Measurements from ENCODE around the gene NRP2. TPM values are rescaled to one million over a fixed set of nuclear protein-coding genes. Genes with fewer than 3 reads are reported as not detected.
A peak's percentile ranks its signal among the peaks of the same experiment; 100 is the strongest.

The NRP2 gene
- polyA plus RNA-seq, 2 of the 4 experiments (the other 2 are of a cell fraction), result 144 to 159 TPM

DNA sequence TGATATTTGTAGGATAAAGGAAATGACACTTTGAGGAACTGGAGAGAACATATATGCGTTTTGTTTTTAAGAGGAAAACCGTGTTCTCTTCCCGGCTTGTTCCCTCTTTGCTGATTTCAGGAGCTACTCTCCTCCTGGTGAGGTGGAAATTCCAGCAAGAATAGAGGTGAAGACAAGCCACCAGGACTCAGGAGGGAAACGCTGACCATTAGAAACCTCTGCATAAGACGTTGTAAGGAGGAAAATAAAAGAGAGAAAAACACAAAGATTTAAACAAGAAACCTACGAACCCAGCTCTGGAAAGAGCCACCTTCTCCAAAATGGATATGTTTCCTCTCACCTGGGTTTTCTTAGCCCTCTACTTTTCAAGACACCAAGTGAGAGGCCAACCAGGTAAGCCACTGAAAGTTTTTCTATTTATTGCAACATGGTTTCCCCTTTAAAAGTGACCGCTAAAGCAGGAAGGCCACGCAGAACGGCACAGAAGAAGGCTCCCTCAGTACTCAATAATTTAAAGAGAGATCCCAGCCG, 735 bp downstream of the NRP2 start:
- ATAC-seq, result no peak
- CTCF ChIA-PET, result interaction anchor here (0.8 to 5.9 kb wide), 9 partner anchors 12 to 1570 kb away, joined by 3 to 33 read pairs (median 5); no protein-coding TSS in a partner anchor
- no peak for DNase-seq (ENCODE audit: low read depth in 1 of 2, low spot score in 1 of 2)
- peak in 1 of 2 experiments; percentile 25; a peak in 1 of 4 replicates for TF ChIP-seq CEBPB (IDR thresholded peaks at IDR 0.05)
- TF ChIP-seq CBX8 (IDR thresholded peaks at IDR 0.05), result no peak
- POLR2A ChIA-PET, result interaction anchor here (1.2 to 2.5 kb wide), 11 partner anchors 9 to 812 kb away, joined by 3 to 26 read pairs (median 8); no protein-coding TSS in a partner anchor
- Histone ChIP-seq H3K4me2 (peak overlapping the region; percentile 88), H3K4me1 (peaks cover 44% of the 10 kb centered on the region), H3K4me3 (peak overlapping the region; percentile 80), H3K9me3 (no peaks in the 10 kb centered on the region), H3K27ac (peak overlapping the region; percentile 93 to 98)
- WGBS (ENCODE audit: missing lambda C conversion rate), result 2% methylated on average over 10 of the region's 10 CpGs
- FAIRE-seq, result no peak

DNA sequence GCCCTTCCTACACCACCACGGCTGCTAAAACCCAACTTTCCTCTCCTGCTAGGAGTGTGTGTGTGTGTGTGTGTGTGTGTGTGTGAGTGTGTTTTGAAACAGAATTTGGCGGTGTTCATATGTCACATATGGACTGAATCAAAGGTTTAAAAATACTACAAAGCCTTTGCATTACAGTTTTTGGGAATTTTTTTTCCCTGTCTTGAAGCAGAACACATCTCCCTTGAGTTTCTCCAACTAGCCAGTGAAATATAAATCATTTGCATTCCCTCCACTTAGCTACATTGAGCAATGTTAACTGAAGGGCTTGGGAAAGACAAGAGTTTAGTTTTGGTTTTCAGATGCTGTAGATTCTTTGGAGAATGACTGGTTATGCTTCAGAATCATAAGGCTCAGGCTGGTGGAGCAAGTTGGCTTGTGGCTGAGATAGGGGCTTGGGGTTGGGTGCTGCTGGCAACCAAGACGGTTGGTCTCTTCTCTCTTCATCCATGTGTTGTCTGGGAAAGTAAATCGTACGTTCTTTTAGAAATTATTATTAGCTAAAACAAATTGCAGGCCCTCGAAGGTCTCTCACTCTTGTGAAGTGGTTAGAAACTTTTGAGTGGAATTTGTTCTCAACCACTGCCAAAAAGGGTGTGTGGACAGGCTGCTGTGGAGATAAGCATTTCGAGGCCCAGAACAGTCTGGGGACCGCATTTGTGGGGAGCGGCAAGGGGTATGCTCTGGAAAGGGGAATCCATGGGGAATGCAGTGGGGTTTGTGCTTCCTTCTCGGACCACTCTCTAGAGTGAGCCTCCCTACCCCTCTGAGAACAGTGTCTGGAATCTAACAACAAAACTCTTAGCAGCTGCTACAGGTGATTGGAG, 1.4 kb downstream of the NRP2 start:
- H3K9me3 ChIP-seq, result no peaks in the 10 kb centered on the region
- POLR2A ChIA-PET, result interaction anchor here (1.3 to 2.5 kb wide), 8 partner anchors 12 to 72 kb away, joined by 3 to 13 read pairs (median 8); no protein-coding TSS in a partner anchor
- DNase-seq (ENCODE audit: low read depth in 1 of 2, low spot score in 1 of 2), result no peak
- TF ChIP-seq POLR2A (IDR thresholded peaks at IDR 0.05; ENCODE audit: low read length), result no peak
- no peak for TF ChIP-seq FOSL2 (IDR thresholded peaks at IDR 0.05)
- no peak for TF ChIP-seq FOSL2 (CRISPR knock-in tag; IDR thresholded peaks at IDR 0.05)
- no peak for TF ChIP-seq GATA3 (IDR thresholded peaks at IDR 0.05; ENCODE audit: borderline replicate concordance)
- TF ChIP-seq SMC3 (IDR thresholded peaks at IDR 0.05), result 0 out of 3 replicates have a peak, but pooled peaks have one; percentile 9
- 0 out of 5 replicates have a peak, but pooled peaks of 1 of the 2 experiments have one; percentile 17 for TF ChIP-seq RAD21 (conservative IDR thresholded peaks at IDR 0.05 in 1 of 2, IDR thresholded peaks at IDR 0.05 in 1 of 2)
- TF ChIP-seq, protein P1, sequence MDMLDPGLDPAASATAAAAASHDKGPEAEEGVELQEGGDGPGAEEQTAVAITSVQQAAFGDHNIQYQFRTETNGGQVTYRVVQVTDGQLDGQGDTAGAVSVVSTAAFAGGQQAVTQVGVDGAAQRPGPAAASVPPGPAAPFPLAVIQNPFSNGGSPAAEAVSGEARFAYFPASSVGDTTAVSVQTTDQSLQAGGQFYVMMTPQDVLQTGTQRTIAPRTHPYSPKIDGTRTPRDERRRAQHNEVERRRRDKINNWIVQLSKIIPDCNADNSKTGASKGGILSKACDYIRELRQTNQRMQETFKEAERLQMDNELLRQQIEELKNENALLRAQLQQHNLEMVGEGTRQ (IDR thresholded peaks at IDR 0.05), result no peak
- TF ChIP-seq, protein P2, sequence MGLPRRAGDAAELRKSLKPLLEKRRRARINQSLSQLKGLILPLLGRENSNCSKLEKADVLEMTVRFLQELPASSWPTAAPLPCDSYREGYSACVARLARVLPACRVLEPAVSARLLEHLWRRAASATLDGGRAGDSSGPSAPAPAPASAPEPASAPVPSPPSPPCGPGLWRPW (IDR thresholded peaks at IDR 0.05), result no peak
- TF ChIP-seq SREBF2 (IDR thresholded peaks at IDR 0.05), result no peak
- no peak for TF ChIP-seq BHLHE40 (IDR thresholded peaks at IDR 0.05; ENCODE audit: low read depth, low read length)
- H3K4me2 ChIP-seq, result peak overlapping the region; percentile 88
- H3K27ac ChIP-seq, result peak overlapping the region; percentile 93 to 98
- H3K4me3 ChIP-seq, result peak overlapping the region; percentile 80
- peaks cover 51% of the 10 kb centered on the region for H3K4me1 ChIP-seq
- CTCF ChIA-PET, result interaction anchor here (0.8 to 5.9 kb wide), 12 partner anchors 8 to 1571 kb away, joined by 3 to 33 read pairs (median 5); no protein-coding TSS in a partner anchor
- ATAC-seq, result no peak
- 30% methylated on average over 10 of the region's 10 CpGs for WGBS (ENCODE audit: missing lambda C conversion rate)
- no peak for FAIRE-seq

DNA sequence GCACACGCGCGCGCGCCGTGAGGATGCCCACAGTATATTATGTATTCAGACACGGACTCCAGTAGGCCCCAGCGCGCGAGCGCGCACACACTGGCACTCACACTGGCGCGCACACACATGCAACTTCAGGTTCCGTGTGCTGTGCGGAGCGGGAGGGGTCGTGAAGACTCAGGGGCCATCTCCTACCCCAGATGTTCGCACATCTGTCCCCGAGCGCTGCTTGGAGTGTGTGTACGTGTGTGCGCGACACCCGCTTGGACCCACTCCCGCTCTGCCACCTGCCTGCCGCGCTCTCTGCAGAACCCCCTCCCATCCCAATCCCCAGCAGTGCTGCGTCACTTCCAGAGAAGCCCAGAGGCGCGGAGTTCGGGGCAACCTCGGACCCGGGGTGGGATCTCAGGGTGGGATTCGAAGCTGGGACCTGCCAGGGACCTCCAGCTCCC, 2.6 kb downstream of the NRP2 start:
- TF ChIP-seq JUN (IDR thresholded peaks at IDR 0.05) (peak in 1 of 2 experiments; percentile 1; a peak in 1 of 5 replicates), ZFP36 (IDR thresholded peaks at IDR 0.05; ENCODE audit: borderline replicate concordance, partially characterized antibody) (no peak)
- CTCF ChIA-PET, result interaction anchor here (1.1 to 5.9 kb wide), 7 partner anchors 9 to 241 kb away, joined by 3 to 33 read pairs (median 7); no protein-coding TSS in a partner anchor
- Histone ChIP-seq H3K9me3 (no peaks in the 10 kb centered on the region), H3K4me1 (peaks cover 63% of the 10 kb centered on the region), H3K4me2 (peak overlapping the region; percentile 88), H3K4me3 (peak overlapping the region; percentile 80), H3K27ac (peak overlapping the region; percentile 93 to 98)
- no peak for FAIRE-seq
- peak in 1 of 2 experiments; percentile 45 for DNase-seq (ENCODE audit: low read depth in 1 of 2, low spot score in 1 of 2)
- ATAC-seq, result no peak
- POLR2A ChIA-PET, result interaction anchor here (0.7 to 2.0 kb wide), 6 partner anchors 9 to 22 kb away, joined by 3 to 9 read pairs (median 4); no protein-coding TSS in a partner anchor
- WGBS (ENCODE audit: missing lambda C conversion rate), result 78% methylated on average over 30 of the region's 35 CpGs

DNA sequence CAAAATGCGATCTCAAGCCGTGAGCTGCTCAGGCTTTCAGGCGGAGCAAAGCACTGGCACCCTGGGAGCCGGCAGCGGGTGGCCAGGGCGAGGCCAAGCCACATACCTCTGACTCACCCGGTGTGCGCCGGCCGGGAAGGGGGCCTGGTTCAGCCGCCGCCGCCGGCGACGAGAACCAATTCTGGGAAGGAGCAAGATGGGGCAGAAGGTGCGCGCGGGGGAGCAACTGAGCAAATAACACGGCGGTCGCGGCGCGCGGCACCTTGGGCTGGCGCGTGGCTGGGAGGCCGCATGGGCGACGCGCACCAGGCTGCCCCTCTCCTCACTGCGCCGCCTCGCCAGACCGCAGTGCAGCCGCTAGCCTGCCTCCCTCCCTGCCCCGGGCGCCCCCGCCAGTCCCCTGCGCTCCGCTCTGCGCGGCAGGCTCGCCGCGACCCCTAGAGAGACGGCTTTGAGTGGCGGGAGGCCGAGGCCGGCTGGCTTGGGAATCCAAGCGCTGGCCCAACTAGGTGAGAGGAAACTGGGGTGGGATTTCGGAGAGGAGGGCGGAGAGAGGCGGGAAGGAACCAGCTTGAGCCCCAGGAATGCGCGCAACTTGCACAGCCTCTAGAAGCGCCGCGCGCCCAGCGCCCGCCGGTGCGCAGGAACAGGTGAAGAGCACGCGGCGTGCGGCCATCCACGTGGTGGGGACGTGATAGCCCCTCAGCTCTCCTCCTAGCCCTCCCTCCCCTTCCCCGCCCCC, 3.2 kb downstream of the NRP2 start:
- FAIRE-seq (no peak), ATAC-seq (peak; percentile 60 to 66), DNase-seq (ENCODE audit: low read depth in 1 of 2, low spot score in 1 of 2) (peak; percentile 48 to 60)
- WGBS (ENCODE audit: missing lambda C conversion rate), result 31% methylated on average over 48 of the region's 72 CpGs
- peak overlapping the region; percentile 88 for H3K4me2 ChIP-seq
- peak overlapping the region; percentile 93 to 98 for H3K27ac ChIP-seq
- CTCF ChIA-PET, result interaction anchor here (0.7 to 5.9 kb wide), 6 partner anchors 10 to 1359 kb away, joined by 3 to 33 read pairs (median 8); no protein-coding TSS in a partner anchor
- peaks cover 63% of the 10 kb centered on the region for H3K4me1 ChIP-seq
- POLR2A ChIA-PET, result interaction anchor here (0.7 to 2.0 kb wide), 6 partner anchors 8 to 21 kb away, joined by 3 to 9 read pairs (median 4); no protein-coding TSS in a partner anchor
- peak overlapping the region; percentile 80 for H3K4me3 ChIP-seq
- no peaks in the 10 kb centered on the region for H3K9me3 ChIP-seq
- TF ChIP-seq EHMT2 (IDR thresholded peaks at IDR 0.05; ENCODE audit: low read depth) (no peak), POLR2A (IDR thresholded peaks at IDR 0.05; ENCODE audit: low read length) (0 out of 2 replicates have a peak, but pooled peaks have one; percentile 6), FOSL2 (IDR thresholded peaks at IDR 0.05) (no peak), FOSL2 (CRISPR knock-in tag; IDR thresholded peaks at IDR 0.05) (peak; percentile 79), HDAC2 (IDR thresholded peaks at IDR 0.05) (no peak), RARB (CRISPR knock-in tag; IDR thresholded peaks at IDR 0.05) (no peak), EHF (CRISPR knock-in tag; IDR thresholded peaks at IDR 0.05) (no peak), SMC3 (IDR thresholded peaks at IDR 0.05) (peak; percentile 6; the same call in 1 of the 3 replicates), JUN (IDR thresholded peaks at IDR 0.05) (peak in 1 of 2 experiments; percentile 61; a peak in 2 of 5 replicates), GATA3 (IDR thresholded peaks at IDR 0.05; ENCODE audit: borderline replicate concordance) (no peak; the same call in 1 of the 2 replicates), MAFK (IDR thresholded peaks at IDR 0.05; ENCODE audit: partially characterized antibody) (no peak)
- TF ChIP-seq, protein P3, sequence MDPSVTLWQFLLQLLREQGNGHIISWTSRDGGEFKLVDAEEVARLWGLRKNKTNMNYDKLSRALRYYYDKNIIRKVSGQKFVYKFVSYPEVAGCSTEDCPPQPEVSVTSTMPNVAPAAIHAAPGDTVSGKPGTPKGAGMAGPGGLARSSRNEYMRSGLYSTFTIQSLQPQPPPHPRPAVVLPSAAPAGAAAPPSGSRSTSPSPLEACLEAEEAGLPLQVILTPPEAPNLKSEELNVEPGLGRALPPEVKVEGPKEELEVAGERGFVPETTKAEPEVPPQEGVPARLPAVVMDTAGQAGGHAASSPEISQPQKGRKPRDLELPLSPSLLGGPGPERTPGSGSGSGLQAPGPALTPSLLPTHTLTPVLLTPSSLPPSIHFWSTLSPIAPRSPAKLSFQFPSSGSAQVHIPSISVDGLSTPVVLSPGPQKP (IDR thresholded peaks at IDR 0.05; ENCODE audit: low read depth, low read length), result no peak
- TF ChIP-seq, protein P4, sequence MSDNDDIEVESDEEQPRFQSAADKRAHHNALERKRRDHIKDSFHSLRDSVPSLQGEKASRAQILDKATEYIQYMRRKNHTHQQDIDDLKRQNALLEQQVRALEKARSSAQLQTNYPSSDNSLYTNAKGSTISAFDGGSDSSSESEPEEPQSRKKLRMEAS (IDR thresholded peaks at IDR 0.05), result peak; percentile 81

All from A549 (cell line).